Adrenal gland (tissue), 12 donors: Measurements from ENCODE around the gene SLC51B. TPM values are rescaled to one million over a fixed set of nuclear protein-coding genes. Genes with fewer than 3 reads are reported as not detected.
"Not testable (repeated sequence)": the region's sequence is repeated elsewhere in the genome, so short reads cannot be mapped to it uniquely, and the experiment has no call there.

ENCODE experiments used
- DNase-seq, 7 donors: peaks; one replicate each; pipeline ENCODE4 v3.0.0-alpha.2; 2019 to 2020
- H3K27ac ChIP-seq, 5 donors: fragments of 200-600 bp; sonication (generic) in 4 of 5; 1 replicate in 3 of 5; 2 replicates in 2 of 5; pipeline versions ENCODE4 v1.5.1 to v1.8.0; 2016 to 2020; ENCODE audit warnings: mild to moderate bottlenecking in 1 of 5
- H3K27me3 ChIP-seq: fragments of 200-600 bp; 2 replicates; pipeline ENCODE4 v1.8.0; 2021
- H3K36me3 ChIP-seq, 2 donors: fragments of 200-600 bp; replicated peaks in 1 of 2; 1 replicate in 1 of 2; 2 replicates in 1 of 2; pipeline versions ENCODE4 v1.5.1 to v1.8.0; 2018 to 2022
- H3K4me1 ChIP-seq, 2 donors: fragments of 200-600 bp; replicated peaks in 1 of 2; 1 replicate in 1 of 2; 2 replicates in 1 of 2; pipeline versions ENCODE4 v1.5.1 to v1.8.0; 2018 to 2021
- H3K4me3 ChIP-seq, 4 donors: fragments of 200-600 bp; sonication (generic) in 3 of 4; one replicate each; pipeline ENCODE4 v1.5.1; 2016 to 2018
- H3K9me3 ChIP-seq, 3 donors: fragments of 200-600 bp; sonication (generic) in 1 of 3; replicated peaks in 1 of 3; 1 replicate in 2 of 3; 2 replicates in 1 of 3; pipeline versions ENCODE4 v1.5.1 to v1.8.0; 2016 to 2021
- POLR2A ChIP-seq, 2 donors: fragments of 450-650 bp; IDR thresholded peaks; one replicate each; pipeline ENCODE4 v1.6.1; 2017; ENCODE audit warnings: antibody characterized with exemption in 2 of 2, mild to moderate bottlenecking in 2 of 2, moderate library complexity in 1 of 2
- WGBS, 4 donors: extraction: QIAGEN DNeasy Blood & Tissue Kit in 2 of 4; methylation state at CpG; one replicate each; pipeline versions ENCODE4 v1.1.5 to v1.1.7; 2013 to 2017; 5-methylcytosine and 5-hydroxymethylcytosine counted together
- intact Hi-C, 2 donors: fragments of 100-400 bp; cut with DNase I; formaldehyde crosslinking; loops; one replicate each; pipeline versions ENCODE4 v1.14.1 to v1.15.0; 2022 to 2023
- polyA plus RNA-seq, 3 donors: library from polyadenylated mRNA; stranded (reverse); fragments of 200-250 nt in 2 of 3; fragments of 350-450 nt in 1 of 3; fragmentation: Illumina TruSeq in 1 of 3; extraction: RNeasy Lipid Tissue Mini Kit (QIAGEN cat#74804) in 1 of 3; gene quantifications; one replicate each; pipeline ENCODE4 v1.2.3, GENCODE V29; 2013 to 2014
- total RNA-seq, 9 donors: library from RNA; depleted of rRNA in 4 of 9; stranded (reverse); fragments of >200 nt in 4 of 9; fragments of 120-200 nt in 1 of 9; fragmentation: NEBNext Ultra II Directional in 1 of 9; extraction: Animal tissue kit (Norgen Biotek cat#: 25700) in 1 of 9; gene quantifications; one replicate each; pipeline versions ENCODE4 v1.1.0 to v1.2.4, GENCODE V29; 2013 to 2023
- TF ChIP-seq, protein P1 (sequence below), 6 experiments: fragments of 450-650 bp in 4 of 6; fragments of 200-600 bp in 2 of 6; sonication (generic) in 1 of 6; IDR thresholded peaks; 1 replicate in 5 of 6; 2 replicates in 1 of 6; pipeline versions ENCODE4 v1.5.1 to v1.8.0; 2016 to 2021; ENCODE audit warnings: antibody characterized with exemption in 6 of 6, mild to moderate bottlenecking in 2 of 6, moderate library complexity in 1 of 6
- donor health status: healthy with polysubstance abuse.
- donor health status: Bipolar disorder and iron deficiency.
- donor health status: DM: yes; HTN: yes; CAD: no.
- donor health status: DM: no; HTN: no; CAD: no.
- donor health status: DM: no; HTN: no; CAD: no.
- donor health status: DM: yes; HTN: yes; CAD: no.

SLC51B gene
- total and polyA plus RNA-seq, 12 donors, result 0.32 to 3.1 (median 0.69) TPM; not detected in 3

DNA sequence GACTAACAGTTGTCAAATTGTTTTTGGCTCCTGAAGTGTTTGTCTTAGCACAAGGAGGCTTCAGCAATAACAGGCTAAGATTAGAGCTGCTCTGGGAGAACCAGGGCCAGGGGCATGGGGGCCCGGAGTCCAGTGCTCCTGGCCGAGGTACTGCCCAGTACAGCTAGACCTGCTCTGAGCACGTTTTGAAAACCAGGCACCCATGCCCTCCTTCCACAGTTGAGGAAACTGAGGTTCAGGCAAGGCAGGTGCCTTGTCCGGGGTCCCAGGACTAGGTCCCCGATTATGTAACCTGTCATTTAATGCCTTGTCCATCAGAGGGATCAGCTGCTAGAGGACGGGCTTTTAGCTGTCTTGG, 50.5 kb downstream of the SLC51B start:
- TF ChIP-seq POLR2A (IDR thresholded peaks at IDR 0.05), result no peak
- TF ChIP-seq, protein P1, sequence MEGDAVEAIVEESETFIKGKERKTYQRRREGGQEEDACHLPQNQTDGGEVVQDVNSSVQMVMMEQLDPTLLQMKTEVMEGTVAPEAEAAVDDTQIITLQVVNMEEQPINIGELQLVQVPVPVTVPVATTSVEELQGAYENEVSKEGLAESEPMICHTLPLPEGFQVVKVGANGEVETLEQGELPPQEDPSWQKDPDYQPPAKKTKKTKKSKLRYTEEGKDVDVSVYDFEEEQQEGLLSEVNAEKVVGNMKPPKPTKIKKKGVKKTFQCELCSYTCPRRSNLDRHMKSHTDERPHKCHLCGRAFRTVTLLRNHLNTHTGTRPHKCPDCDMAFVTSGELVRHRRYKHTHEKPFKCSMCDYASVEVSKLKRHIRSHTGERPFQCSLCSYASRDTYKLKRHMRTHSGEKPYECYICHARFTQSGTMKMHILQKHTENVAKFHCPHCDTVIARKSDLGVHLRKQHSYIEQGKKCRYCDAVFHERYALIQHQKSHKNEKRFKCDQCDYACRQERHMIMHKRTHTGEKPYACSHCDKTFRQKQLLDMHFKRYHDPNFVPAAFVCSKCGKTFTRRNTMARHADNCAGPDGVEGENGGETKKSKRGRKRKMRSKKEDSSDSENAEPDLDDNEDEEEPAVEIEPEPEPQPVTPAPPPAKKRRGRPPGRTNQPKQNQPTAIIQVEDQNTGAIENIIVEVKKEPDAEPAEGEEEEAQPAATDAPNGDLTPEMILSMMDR (IDR thresholded peaks at IDR 0.05), result no peak
- Histone ChIP-seq H3K4me1 (peaks cover 0 to 11% of the 10 kb centered on the region in 2 donors), H3K27me3 (no peaks in the 10 kb centered on the region), H3K4me3 (no peak overlapping the region), H3K27ac (no peak overlapping the region), H3K9me3 (no peaks in the 10 kb centered on the region), H3K36me3 (peaks cover 0 to 29% of the 10 kb centered on the region in 2 donors)
- intact Hi-C loops, result loop anchor here in 1 of 2 donors (10.0 kb wide), 1 partner anchor 51 kb away; the partner anchor contains the start of gene SLC51B
- peak in 1 of 7 donors; percentile 40 for DNase-seq
- WGBS, 4 donors, result 83 to 90% (median 87%) methylated on average over 3 to 6 of the region's 6 CpGs

DNA sequence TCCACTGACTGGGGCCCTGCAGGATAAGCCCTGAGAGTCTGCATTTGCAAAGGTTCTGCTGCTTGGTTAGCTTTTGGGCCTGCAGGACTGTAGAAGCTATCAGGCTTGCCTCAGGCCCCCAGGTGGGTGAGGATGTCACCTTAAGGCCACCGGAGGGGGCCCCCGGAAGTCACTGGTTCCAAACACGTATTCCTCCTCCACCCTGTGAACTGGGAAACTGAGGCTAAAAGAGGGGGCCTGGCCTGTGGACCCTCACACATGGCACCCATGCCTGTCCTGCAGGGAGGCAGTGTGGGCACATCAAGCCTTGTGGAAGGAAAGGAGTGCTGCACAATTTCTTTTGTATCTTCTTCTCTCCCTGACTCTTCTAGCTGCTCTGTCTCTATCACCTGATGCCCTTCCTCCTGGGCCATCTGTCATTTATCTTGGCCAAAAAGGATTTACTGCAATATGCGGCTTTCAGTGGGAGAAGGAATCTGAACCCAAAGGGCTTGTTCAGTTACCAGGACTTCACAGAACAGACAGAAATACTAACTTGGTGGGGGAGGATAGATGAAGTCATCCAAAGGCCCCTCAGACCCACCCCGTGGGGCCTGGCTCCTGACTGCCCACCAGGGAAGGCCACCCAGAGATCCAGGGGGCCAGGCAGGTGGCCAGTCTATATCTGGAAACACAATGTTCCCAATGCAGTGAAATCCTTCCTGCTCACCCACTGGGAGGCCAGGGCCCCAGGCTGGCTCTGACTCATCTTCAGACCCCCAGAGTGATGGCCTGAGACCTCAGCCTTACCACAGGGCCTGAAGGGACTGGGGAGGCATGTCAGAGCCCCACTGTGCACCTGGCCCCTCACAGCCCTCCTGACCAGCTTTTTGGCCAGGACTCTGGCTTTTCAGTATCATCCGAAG, 51.5 kb downstream of the SLC51B start:
- peak in 1 of 7 donors; percentile 21 for DNase-seq
- Histone ChIP-seq H3K4me1 (peaks cover 0 to 11% of the 10 kb centered on the region in 2 donors), H3K27ac (no peak overlapping the region), H3K4me3 (no peak overlapping the region), H3K9me3 (no peaks in the 10 kb centered on the region), H3K27me3 (no peaks in the 10 kb centered on the region), H3K36me3 (peaks cover 0 to 29% of the 10 kb centered on the region in 2 donors)
- intact Hi-C loops, result loop anchor here in 1 of 2 donors (10.0 kb wide), 1 partner anchor 52 kb away; the partner anchor contains the start of gene SLC51B
- 86 to 93% (median 89%) methylated on average over 3 to 6 of the region's 6 CpGs for WGBS, 4 donors
- TF ChIP-seq, protein P1 (IDR thresholded peaks at IDR 0.05), result no peak
- TF ChIP-seq POLR2A (IDR thresholded peaks at IDR 0.05), result no peak

DNA sequence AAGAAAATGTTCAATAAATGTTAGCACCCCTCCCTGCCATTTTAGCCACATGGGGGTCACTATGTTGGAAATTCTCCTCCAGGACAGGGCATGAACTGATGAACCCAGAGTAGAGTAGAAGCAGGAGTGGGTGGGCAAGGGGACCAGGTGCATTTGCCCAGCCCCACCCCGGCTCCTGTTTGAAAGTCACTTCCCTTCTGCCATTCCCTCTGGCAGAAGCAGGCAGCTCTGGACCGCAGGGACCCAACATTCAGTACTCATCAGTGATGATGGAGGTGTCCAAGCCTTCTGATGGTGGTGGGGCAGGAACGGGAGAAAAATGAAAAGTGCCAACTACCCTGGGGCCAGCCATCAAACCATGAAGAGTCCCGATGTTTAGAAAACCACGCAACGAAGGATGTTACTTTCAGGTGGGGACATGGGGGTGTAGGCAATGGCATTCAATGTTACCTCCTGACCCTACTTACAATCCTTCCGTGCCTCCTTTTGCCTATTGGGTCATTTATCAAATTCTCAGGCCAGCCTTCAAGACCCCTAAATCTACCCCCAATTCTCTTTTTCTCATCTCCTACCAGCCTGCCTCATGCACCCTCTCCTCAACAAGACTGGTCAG, 52.6 kb downstream of the SLC51B start:
- Histone ChIP-seq H3K27me3 (no peaks in the 10 kb centered on the region), H3K9me3 (no peaks in the 10 kb centered on the region), H3K4me1 (peaks cover 0 to 11% of the 10 kb centered on the region in 2 donors), H3K27ac (no peak overlapping the region), H3K36me3 (peaks cover 0 to 29% of the 10 kb centered on the region in 2 donors), H3K4me3 (no peak overlapping the region)
- TF ChIP-seq, protein P1 (IDR thresholded peaks at IDR 0.05), result no peak
- no peak for TF ChIP-seq POLR2A (IDR thresholded peaks at IDR 0.05)
- WGBS, 4 donors, result 95 to 98% (median 95%) methylated on average over 6 to 7 of the region's 7 CpGs
- intact Hi-C loops, result loop anchor here in 1 of 2 donors (10.0 kb wide), 1 partner anchor 53 kb away; the partner anchor contains the start of gene SLC51B
- DNase-seq, result peak in 1 of 7 donors; percentile 27

DNA sequence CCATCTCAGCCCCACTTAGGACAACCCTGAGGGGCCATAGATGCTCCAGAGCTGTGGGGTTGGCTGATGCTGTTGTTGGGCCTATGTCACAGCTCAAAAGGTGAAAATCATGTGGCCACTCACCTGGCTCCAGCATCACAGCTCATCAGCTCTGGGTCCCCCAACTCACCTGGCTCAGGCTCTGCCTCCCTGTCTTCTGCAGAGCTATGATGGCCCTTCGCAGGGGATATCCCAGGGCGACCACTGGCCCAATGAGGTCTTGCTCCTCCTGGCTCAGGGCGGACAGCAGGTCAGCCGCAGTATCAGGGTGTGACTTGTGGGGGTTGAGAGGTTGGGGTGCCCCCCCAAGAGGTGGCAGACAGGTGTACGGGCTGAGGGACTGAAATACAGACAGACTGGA, 54.1 kb downstream of the SLC51B start:
- H3K27ac ChIP-seq, result no peak overlapping the region
- peak in 2 of 7 donors; percentile 14 to 36 for DNase-seq
- H3K4me3 ChIP-seq, result no peak overlapping the region
- peaks cover 0 to 10% of the 10 kb centered on the region in 2 donors for H3K4me1 ChIP-seq
- WGBS, 4 donors, result 93 to 96% (median 95%) methylated on average over 3 to 5 of the region's 5 CpGs
- intact Hi-C loops, result loop anchor here in 1 of 2 donors (10.0 kb wide), 1 partner anchor 55 kb away; the partner anchor contains the start of gene SLC51B
- H3K36me3 ChIP-seq, result peaks cover 0 to 29% of the 10 kb centered on the region in 2 donors
- no peak for TF ChIP-seq POLR2A (IDR thresholded peaks at IDR 0.05)
- TF ChIP-seq, protein P1 (IDR thresholded peaks at IDR 0.05), result no peak
- no peaks in the 10 kb centered on the region for H3K9me3 ChIP-seq
- no peaks in the 10 kb centered on the region for H3K27me3 ChIP-seq

DNA sequence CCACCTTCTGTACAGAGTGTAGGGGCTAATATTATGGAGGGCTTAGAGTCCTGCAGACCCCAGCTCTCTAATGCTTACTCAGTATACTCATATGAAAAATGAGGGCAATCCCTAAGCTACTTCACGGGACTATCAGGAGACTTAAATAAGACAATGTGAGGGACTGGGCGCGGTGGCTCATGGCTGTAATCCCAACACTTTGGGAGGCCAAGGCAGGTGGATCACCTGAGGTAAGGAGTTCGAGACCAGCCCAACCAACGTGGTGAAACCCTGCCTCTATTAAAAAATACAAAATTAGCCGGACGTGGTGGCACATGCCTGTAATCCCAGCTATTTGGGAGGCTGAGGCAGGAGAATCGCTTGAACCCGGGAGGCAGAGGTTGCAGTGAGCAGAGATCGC, 54.6 kb downstream of the SLC51B start:
- WGBS, 4 donors, result 93 to 95% (median 94%) methylated on average over 9 to 10 of the region's 10 CpGs
- peaks cover 0 to 29% of the 10 kb centered on the region in 2 donors for H3K36me3 ChIP-seq
- DNase-seq, result peak in 2 of 7 donors; percentile 11 to 18

More for the DNA sequence above, 54.6 kb downstream of the SLC51B start:
- not testable (repeated sequence) for H3K27me3 ChIP-seq, H3K4me1 ChIP-seq, H3K4me3 ChIP-seq, H3K9me3 ChIP-seq, H3K27ac ChIP-seq
- intact Hi-C loops, result loop anchor here (10.0 kb wide), 2 partner anchors 45 to 55 kb away; partner anchors contain the start of gene SLC51B (in 1 of the 2)
